CMK (cell line): Measurements from ENCODE around the gene CDH22.

ENCODE experiments used
- DNase-seq: peaks from one replicate; pipeline ENCODE4 v3.0.0-alpha.2; 2010; ENCODE audit warnings: low read depth

CDH22 gene

DNA sequence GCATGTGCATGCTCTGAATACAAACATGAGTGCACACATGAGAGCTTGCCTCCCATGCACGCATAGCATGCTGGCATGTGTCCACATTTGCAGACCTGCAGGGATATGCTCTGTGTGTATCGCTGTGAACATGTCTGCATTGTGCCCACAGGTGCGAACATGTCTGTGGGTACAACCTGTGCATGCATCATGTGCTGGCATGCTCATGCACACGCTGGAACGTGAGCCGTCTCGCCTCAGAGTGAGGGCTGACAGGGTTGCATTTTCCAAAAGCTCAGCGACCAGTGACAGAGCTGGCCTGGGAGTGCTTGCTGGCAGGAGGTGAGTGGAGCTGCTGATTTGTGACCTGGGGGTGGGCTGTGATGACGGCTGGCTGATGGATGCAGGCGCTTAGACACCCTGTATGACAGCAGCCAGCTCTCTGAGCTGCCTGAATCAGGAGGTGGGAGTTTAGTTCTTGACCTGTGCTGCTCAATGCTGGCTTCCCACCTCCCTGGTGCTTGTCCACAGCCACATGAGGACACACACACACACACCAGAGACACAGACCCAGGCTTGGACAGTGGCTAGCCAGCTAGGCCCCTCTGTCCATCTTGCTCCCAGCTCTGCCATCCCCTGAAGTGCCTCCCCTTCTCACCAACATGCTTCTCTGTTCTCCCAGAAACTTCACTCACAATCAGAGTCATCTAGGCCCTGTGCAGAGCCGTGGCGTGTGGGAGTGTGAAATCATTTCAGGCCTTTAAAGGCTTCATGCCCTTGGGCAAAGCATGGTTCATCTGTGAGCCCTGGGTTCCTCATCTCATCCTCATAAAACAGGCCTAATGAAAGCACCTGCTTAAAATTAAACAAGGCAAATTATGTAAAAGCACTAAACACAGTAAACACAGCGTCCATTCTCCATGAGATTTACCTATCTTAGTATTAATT lies 138.8 kb downstream of the CDH22 start:
- DNase-seq = no peak

DNA sequence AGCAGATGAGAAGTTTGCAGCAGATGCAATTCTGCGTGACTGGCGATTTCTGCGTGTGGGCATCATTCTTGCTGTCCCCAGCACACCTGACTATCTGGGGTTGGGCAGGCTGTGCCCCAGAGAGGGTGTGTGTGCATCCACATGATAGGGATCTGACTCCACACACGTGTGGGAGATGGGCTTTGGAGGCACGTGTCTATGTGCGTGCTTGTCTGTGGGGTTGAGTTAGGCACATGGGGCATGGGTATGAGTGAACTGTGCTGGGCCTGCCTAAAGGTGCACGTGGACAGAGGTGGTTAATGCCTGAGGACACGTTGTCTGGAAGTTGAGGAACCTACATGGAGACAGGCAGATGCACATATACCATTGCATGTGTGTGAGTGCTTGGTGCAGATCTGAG lies 139.9 kb downstream of the CDH22 start:
- no peak for DNase-seq

DNA sequence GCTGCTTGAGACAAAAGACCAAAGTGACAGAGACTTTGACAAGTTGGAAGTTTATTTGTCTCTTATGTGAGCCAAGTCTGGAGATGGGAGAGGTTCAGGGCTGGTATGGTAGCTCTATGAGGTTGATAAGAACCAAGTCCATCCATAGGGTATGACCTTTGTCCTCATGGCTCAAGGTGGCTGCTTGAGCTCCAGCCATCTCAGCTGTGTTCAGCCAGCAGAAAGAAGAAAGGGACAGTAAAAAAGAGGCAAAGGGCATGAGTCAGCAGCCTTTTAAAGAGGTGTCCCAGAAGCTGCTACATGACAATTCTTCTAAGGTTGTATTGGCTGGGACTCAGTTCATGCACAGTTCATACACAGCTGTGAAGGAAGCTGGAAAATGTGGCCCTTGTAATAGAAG lies 141.2 kb downstream of the CDH22 start:
- DNase-seq = no peak

DNA sequence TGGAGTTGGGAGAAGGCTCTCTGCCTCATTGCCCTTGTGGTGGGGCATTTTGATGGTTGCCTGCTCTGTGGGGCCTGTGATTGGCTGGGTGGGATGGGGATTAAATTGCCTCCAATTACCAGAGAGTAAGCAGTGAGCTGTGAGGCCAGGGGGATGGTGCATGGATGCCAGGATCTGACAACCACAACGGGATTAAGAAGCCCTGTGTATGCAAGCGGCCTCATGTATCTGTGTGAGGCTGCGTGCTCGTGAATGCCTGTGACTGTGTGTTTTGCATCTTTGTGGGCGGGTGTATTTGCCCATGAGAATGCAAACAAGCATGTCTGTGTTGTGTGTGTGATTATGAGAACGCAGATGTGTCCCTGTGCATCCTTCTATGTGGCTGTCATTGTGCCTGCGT lies 144.0 kb downstream of the CDH22 start:
- no peak for DNase-seq

DNA sequence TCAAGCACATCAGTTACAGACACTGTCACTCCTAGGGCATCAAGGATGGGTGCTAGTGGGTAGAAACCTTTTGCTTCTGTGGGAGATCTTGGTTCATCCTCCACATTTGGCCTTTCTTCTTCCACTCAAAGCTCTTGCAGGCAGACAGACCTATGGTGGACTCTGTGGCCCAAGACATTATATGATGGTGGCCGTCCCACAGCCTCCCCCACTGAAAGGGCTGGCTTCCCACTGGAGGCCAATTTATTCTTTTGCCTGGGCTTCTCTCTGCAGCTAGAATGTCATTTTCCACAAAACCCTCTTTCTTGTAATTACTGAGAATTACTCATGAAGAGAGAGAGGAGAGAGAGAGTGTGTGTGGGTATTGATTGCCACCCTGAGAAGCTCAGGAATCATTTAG lies 146.4 kb downstream of the CDH22 start:
- no peak for DNase-seq

DNA sequence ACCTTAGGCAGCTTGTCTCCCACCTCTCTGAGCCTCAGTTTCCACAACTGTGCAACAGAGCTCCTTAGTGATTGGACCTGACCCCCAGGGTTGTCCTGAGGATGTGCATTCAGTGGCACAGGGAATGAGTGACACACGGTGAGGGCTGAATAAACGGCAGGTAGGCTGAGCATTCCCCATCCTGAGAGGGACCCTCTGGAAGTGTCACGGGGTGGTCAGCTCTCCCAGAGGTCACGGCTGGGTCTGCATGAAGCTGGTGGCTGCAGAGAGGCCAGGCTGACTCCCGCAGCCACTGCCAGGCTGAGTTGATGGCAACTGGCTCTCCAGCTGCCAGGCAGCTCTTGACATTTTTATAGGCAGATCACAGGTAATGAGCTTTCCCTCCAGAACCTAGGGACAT lies 147.6 kb downstream of the CDH22 start:
- no peak for DNase-seq

DNA sequence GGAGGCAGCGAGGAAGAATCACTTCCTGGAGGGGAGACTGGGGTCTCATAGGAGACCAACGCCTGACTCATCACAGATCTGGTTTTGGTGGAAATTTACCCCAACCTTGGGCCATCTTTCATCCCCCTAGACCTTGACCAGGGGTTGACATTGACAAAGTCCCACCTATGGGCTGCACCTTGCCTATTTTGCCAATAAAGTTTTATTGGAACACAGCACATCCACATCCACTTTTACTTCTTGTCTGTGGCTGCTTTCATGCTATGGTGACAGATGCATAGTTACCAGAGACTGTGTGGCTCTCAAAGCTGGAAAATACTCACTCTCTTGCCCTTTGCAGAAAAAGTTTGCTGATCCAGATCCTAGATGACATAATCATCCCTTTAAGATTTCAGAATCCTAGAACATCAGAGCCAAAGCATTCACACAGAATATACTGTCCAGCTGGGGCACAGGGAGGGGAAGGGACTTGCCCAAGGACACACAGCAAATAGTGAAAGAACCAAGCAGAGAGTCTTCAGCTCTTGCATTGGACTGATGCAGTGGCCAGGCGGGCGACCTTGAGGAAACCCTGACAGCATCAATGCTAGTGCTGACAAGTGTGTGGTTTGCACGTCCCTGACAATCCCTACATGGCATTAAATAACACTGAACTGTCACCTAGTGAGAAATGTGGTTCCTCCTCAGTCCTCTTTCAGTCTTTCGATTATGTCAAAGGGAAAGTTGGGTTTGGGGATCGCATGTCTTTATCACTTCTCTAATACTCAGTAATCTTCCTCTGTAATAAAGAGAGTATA lies 149.0 kb downstream of the CDH22 start:
- no peak for DNase-seq

DNA sequence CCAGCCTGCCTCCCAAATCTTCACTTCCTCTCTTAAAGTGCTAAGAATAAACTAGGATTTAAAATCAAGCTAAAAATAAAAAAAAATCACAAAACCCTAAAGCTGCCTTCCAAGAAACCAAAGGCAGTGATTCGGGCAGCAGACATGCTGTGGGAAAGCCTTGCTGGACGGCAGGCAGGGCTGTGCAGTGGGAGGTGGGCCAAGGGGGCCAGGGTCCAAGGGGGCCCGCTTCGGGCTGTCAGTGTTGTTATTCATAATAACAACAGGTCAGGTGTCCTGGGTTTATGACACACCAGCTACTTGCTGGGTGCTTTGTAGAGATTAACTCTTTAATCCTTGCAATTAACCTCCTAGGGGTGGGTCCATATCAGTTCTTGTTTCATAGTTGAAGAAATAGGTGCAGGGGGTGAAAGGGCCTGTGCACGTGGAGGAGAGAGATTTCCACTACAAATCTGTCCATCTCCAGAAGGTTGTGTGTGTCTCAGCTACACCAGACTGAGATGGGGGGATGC lies 149.8 kb downstream of the CDH22 start:
- no peak for DNase-seq

DNA sequence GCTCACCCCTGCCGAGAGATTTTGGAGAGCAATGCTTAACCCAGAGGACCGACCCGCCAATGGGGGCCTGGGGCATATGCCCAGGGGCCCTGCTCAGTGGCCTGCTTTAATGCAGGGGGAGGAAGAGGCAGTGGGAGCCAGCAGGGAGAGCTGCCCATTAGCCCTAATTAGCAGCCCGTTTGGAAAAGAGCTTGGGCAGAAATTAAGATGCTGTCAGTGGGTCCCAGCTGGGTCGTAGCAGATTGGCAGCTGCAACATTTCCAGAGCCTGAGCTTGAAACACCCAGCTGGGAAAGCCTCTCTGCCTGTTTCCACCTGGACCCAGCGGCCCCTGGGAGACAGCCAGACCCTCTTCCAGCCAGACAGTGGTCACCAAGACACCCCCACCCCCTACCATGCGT lies 150.7 kb downstream of the CDH22 start:
- DNase-seq = no peak

DNA sequence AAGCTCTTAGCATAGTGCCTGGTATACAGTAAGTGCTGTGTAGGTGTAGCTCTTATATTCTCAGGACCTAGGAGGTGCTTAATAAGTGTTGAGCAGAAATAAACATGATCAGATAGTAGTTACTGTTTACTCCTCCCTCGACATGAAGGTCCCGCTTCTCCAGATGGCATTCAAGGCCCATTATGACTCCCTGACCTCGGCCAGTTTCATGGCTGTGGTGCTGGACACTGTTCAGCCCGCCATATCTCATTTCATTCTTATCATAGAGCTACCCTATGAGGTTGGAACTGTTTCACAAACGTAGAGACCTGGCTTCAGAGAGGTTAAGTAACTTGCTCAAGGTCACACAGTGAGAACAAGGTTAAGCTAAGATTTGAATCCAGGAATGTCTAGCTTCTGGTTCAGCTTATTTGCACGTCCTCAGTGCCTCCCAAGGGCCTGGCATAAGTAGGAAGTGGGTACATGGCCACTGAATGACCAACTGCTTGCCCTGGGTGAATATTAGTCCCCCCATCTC lies 151.2 kb downstream of the CDH22 start:
- DNase-seq = no peak

DNA sequence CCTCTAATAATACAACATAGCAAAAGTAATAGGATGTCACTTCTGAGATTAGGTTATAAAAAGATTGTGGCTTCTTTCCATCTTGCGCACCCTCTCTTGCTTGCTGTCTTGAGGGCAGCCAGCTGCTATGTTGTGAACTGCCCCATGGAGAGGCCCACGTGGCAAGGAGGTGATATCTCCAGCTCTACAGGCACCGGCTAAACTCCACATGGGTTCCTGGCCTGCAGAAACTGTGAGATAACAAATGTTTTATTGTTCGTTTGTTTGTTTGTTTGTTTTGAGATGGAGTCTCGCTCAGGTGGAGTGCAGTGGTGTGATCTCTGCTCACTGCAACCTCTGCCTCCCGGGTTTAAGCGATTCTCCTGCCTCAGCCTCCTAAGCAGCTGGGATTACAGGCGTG lies 152.2 kb downstream of the CDH22 start:
- no peak for DNase-seq

DNA sequence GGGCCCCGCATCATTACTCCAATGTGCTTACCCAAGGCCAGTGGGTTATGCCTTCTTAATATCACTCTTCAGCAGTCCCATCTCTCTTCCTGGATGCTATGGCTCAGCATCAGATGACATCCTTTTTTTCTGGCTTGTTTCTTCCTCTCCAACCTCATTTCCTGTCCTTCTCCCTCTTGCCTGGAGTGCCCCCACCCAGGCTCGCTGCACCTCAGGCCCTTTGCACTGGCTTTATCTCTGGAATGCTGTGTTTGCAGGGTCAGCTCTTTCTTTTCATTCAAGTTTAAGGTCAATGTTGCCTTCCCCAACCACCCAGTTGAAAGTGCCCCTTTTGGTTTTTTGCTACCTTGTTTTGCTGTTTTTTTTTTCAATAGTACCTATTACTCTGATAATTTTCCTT lies 153.5 kb downstream of the CDH22 start:
- no peak for DNase-seq

DNA sequence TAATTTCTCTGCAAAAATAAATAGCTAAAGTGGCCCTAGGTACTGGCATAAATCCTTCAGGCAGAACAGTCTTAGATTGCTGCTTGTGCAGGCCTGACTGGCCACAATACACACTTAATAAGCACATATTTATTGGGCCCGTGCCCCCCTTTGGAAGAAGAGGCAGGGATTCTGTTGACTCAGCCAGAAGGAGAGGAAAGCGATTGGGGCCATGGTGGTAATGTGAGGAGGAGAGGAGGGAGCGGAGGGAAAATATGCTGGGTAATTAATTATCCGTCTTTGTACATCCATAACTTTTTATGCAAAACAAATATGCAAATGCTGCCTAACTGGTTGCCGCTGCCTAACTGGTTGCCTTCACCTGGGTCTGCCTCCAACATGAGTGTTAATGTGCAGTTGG lies 154.0 kb downstream of the CDH22 start:
- DNase-seq = no peak

DNA sequence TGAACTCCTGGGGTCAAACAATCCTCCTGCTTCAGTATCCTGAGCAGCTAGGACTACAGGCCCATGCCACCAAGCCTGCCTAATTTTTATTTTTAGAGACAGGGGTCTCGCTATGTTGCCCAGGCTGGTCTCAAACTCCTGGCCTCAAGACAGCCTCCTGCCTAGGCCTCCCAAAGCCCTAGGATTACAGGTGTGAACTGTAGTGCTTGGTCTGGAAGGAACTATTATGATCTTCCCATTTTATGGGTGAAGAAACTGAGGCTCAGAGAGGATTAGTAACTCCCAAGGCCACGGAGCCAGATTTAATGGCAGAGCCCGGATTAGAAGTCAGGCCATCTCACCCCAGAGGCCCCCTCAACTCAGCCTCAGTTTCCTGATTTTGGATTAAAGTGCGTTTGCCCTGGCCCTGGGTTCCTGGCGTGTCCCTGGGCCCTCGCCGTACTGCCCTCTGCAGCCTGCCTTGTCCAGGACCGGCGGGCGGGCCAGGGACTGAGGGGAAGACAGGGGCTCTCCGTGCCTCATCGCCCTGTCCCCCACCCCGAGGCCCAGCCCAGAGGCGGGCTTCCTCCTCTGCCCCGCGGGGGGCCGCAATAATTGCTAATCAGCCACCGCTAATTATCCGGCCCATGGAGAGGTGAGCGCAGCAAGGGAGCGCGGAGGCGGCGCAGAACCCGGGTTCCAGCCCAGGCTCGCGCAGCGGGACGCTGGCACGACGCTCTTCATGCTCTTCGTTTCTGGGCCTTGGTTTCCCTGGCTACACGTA lies 155.3 kb downstream of the CDH22 start:
- no peak for DNase-seq

DNA sequence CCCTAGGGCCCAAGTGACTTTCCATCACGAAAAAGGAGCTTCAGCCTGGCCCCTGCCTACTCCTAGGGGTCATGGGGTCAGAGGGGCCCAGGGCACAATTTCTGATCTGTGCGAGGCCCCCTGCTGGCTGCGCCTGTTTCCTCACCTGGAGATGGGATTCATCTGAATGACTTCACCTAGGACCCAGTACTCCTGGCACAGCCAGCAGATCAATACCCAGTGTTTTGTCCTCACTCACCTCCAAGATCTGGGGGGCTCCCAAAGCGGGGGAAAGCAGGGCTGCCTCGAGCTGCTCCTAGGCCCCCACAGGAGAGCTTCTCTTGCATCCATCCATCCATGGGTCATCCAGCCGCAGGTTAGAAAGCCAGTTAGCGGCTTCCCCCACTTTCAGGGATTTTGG lies 156.4 kb downstream of the CDH22 start:
- DNase-seq = no peak

DNA sequence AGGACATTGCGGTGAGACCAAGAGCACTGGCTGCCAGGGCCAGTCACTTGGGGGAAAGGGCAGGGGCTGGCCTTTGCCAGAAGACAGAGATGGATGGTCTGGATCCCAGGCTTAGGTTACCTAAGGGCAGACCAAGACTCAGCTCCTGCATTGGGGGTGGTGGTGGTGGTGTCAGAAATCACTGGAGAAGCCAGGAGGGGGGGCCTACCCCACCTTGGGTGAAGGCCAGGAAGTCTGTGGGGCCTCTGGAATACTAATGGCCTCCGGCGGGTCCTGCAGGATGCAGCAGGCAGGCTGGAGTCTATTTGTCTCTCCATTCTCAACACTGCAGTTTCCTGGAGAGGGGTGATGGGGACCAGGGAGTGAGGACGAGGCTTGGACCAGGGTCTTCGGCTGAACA lies 157.4 kb downstream of the CDH22 start:
- DNase-seq = no peak

DNA sequence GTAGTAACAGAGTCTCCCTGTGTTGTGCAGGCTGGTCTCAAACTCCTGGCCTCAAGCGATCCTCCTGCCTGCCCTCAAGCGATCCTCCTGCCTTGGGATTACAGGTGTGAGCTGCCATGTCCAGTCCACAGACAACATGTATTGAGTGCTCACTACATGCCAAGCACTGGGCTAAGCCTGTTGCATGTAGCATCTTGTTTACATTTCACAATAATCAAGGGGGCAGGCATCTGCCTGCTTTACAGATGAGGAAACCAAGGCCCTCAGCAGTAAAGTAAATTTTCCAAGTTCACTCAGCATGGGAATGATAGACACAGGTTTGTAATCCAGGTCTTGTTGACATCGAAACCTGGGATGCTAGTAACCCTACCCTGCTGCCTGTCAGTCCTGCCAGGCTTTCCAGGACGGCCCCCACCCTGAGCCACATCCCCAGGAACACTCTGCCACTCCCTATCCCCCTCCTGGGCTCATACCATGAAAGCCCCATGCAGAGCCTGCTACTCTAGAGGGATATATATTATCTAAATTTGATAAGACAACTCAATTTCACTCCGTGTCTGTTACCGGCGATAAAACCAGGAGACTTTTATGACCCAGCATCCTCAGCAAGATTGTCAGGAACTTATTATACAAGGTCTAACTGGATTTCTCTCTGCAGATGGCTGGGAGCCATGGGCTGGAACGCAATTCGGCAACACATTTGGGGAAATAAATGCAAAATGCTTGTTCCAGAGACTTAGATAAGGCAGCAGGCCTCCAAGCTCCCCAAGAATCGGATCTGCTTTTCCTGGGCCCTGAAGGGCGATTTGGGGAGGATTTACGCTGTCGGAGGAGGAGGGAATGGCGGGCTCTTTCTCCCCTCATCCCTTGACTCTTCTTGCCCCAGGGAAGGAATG lies 159.7 kb downstream of the CDH22 start:
- DNase-seq = no peak

DNA sequence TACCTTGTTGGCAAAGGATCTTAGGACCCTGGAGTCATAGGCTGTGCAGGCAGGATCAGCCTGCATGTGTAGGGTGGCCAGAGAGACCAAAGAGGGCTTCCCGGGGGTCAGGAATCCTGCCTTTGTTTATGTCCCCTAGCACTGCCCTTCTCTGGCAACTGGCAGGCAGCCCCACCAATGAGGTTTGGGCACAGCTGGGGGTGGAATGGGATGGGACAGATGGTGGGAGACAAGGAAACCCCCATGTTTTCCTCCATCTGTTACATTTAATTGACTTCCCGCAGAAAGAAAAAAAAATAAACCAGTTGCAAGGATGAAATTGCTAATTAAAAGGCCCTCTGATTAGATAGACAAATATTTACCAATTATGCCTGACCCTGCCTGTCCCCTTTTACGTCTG lies 162.6 kb downstream of the CDH22 start:
- DNase-seq = no peak

DNA sequence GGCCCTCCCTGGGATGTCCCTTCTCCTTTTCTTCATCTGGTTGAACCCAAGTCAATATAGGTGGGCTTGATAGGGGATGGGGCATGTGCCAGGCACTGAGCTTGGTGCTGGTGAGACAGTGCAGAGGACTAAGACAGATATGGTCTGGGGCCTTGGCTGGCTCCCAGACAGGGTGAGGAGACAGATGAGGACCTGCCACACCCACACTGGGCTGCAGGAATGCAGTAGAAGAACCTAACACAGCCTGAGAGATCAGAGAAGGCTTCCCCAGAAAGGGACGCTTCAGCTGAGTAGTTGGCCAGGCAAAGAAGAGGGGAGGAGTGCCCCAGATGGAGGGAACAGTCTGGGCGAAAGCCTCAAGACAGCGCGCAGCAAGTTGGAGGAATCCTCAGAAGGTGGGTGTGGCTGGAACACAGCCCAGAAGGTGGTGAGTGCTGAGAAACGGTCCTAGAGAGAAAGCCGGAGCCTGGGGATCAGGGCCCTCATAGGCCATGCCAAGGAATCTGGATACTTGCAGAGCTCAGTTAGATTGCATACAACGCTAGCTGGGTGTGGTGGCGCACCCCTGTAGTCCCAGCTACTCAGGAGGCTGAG lies 163.8 kb downstream of the CDH22 start:
- DNase-seq = no peak

DNA sequence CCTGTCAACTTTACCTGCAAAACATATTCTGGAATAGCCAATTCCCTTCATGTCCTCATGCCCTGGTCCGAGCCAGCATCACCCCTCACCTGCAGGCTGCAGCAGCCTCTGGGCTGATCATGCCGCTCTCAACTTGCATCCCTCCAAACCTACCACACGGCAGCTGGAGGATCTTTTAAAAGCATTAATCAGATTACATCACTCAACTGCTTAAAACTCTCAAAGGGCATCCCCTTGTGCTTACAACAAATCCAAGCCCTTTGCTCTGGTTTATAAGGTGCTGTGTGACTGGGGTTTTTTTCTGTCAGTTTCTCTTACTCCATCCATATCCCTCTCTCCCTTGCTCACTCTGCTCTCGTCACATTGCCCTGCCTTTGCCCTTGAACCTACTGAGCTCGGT lies 166.2 kb downstream of the CDH22 start:
- no peak for DNase-seq
